WERI-Rb-1 (cell line): ENCODE measurements around the gene ADAM20.

Experiments used
- DNase-seq: peaks from one replicate; pipeline ENCODE4 v3.0.0-alpha.2; 2020
- H3K27ac ChIP-seq: fragments of 250-450 bp; sonication (Bioruptor Pico); 2 replicates; pipeline ENCODE4 v1.5.1; 2020; ENCODE audit warnings: mild to moderate bottlenecking, moderate library complexity
- H3K27me3 ChIP-seq: fragments of 250-450 bp; sonication (Bioruptor Pico); 2 replicates; pipeline ENCODE4 v1.5.1; 2021; ENCODE audit warnings: mild to moderate bottlenecking, low read depth, moderate library complexity; ENCODE audit not compliant: insufficient read depth, severe bottlenecking
- H3K36me3 ChIP-seq: fragments of 250-450 bp; sonication (Bioruptor Pico); 2 replicates; pipeline ENCODE4 v1.5.1; 2020; ENCODE audit warnings: mild to moderate bottlenecking, moderate library complexity
- H3K4me3 ChIP-seq: 2 replicates; pipeline ENCODE4 v1.5.1; 2011; ENCODE audit warnings: low read depth, mild to moderate bottlenecking, control low read depth, low read length
- H3K9me3 ChIP-seq: fragments of 250-450 bp; sonication (Bioruptor Pico); 2 replicates; pipeline ENCODE4 v1.5.1; 2021; ENCODE audit warnings: mild to moderate bottlenecking, moderate library complexity; ENCODE audit not compliant: severe bottlenecking
- CTCF ChIP-seq: IDR thresholded peaks from 2 replicates; pipeline ENCODE4 v1.5.1; 2011; ENCODE audit warnings: low read depth, mild to moderate bottlenecking, control low read depth, inconsistent platforms, low read length

ADAM20 gene

GRCh38 chr14:70527501-70528105 lies 7.2 kb downstream of the ADAM20 start:
- H3K27me3 ChIP-seq: no peaks in the 10 kb centered on the region
- H3K4me3 ChIP-seq: no peak overlapping the region
- TF ChIP-seq CTCF: no peak
- H3K9me3 ChIP-seq: no peaks in the 10 kb centered on the region
- H3K36me3 ChIP-seq: no peaks in the 10 kb centered on the region; the same call in 1 of the 2 replicates
- DNase-seq: peak; percentile 7
- no peak overlapping the region for H3K27ac ChIP-seq

- Histone ChIP-seq H3K27me3 (no peaks in the 10 kb centered on the region), H3K27ac (no peak overlapping the region), H3K9me3 (no peaks in the 10 kb centered on the region), H3K36me3 (no peaks in the 10 kb centered on the region; the same call in 1 of the 2 replicates), H3K4me3 (no peak overlapping the region)
- DNase-seq: no peak
- no peak for TF ChIP-seq CTCF
These were observed 9.1 kb downstream of the ADAM20 start for GRCh38 chr14:70525691-70526090.

- H3K27me3 ChIP-seq: no peaks in the 10 kb centered on the region
- TF ChIP-seq CTCF: no peak
- H3K36me3 ChIP-seq: no peaks in the 10 kb centered on the region
- no peak overlapping the region for H3K4me3 ChIP-seq
- H3K27ac ChIP-seq: no peak overlapping the region
- no peak for DNase-seq
- H3K9me3 ChIP-seq: no peaks in the 10 kb centered on the region
These were observed 19.0 kb downstream of the ADAM20 start for GRCh38 chr14:70515811-70516210.

DNA sequence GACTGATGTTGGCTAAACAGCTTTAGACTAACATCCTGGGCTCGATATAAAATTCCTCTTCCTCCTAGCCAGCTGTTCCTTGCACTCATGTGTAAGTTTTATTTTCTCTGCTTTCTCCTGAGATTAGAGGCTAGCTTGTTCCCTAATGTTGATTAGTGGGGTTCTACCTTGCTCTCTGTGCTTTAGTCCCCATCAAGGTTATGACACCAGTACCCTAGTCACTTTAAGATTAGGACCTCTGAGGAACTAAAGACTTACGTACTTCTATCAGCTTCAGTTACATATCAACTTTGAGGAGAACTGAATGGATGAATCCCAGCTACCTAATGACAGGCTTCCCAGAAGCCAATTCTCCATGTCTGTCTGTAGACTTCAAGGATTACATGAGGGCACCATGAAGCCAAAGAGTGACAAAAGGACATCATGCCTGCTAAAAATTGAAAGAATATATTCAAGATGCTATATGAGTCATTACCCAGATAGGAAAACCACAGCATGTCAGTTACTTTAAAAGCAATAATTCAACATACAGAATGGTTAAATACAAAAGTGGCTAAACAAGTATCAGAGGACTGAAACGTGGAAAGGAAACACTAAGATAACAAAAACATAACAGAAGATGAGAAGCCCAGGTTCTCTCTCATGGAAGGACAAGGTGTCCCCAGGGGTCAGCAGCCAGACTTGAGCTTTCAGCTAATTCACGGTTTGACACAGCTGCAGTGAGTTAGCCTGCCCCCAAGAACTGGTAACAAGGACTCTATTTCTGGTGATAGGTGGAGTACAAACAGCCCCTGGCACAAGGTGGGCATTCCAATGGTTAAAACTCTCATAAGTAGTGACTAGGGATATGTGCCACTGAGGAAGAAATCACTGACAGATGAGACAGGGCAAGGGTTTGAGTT lies 20.4 kb downstream of the ADAM20 start:
- Histone ChIP-seq H3K36me3 (no peaks in the 10 kb centered on the region), H3K27ac (no peak overlapping the region), H3K9me3 (no peaks in the 10 kb centered on the region), H3K4me3 (no peak overlapping the region), H3K27me3 (no peaks in the 10 kb centered on the region)
- no peak for TF ChIP-seq CTCF
- DNase-seq: no peak

GRCh38 chr14:70498191-70498590 lies 36.6 kb downstream of the ADAM20 start:
- Histone ChIP-seq H3K4me3 (no peak overlapping the region), H3K27ac (no peak overlapping the region), H3K27me3 (no peaks in the 10 kb centered on the region), H3K36me3 (no peaks in the 10 kb centered on the region), H3K9me3 (peaks cover 2% of the 10 kb centered on the region)
- no peak for TF ChIP-seq CTCF
- no peak for DNase-seq
